ENCODE data around the gene KCTD20.

The KCTD20 gene

GRCh38 chr6:36499918-36500317 is 57.1 kb downstream of the KCTD20 start:
- DNase-seq: no peak

- DNase-seq: no peak
These were observed 58.9 kb downstream of the KCTD20 start for GRCh38 chr6:36501686-36502085.

- DNase-seq: no peak
These were observed 61.4 kb downstream of the KCTD20 start for GRCh38 chr6:36504181-36504580.

GRCh38 chr6:36504982-36505381 is 62.2 kb downstream of the KCTD20 start:
- DNase-seq: no peak

- no peak for DNase-seq
These were observed 63.1 kb downstream of the KCTD20 start for GRCh38 chr6:36505744-36506534.

GRCh38 chr6:36506611-36507010 is 63.8 kb downstream of the KCTD20 start:
- DNase-seq: no peak

GRCh38 chr6:36508532-36508931 is 65.7 kb downstream of the KCTD20 start:
- no peak for DNase-seq

GRCh38 chr6:36510365-36510764 is 67.6 kb downstream of the KCTD20 start:
- DNase-seq: no peak

GRCh38 chr6:36514554-36515456 is 72.0 kb downstream of the KCTD20 start:
- DNase-seq: no peak

- no peak for DNase-seq
These were observed 73.0 kb downstream of the KCTD20 start for GRCh38 chr6:36515844-36516243.

- DNase-seq: no peak
These were observed 73.8 kb downstream of the KCTD20 start for GRCh38 chr6:36516559-36516958.

- DNase-seq: no peak
These were observed 74.2 kb downstream of the KCTD20 start for GRCh38 chr6:36516988-36517387.

- DNase-seq: no peak
These were observed 74.6 kb downstream of the KCTD20 start for GRCh38 chr6:36517408-36517807.

GRCh38 chr6:36519352-36519751 is 76.6 kb downstream of the KCTD20 start:
- no peak for DNase-seq

GRCh38 chr6:36523451-36523850 is 80.7 kb downstream of the KCTD20 start:
- no peak for DNase-seq

- DNase-seq: no peak
These were observed 81.2 kb downstream of the KCTD20 start for GRCh38 chr6:36523936-36524499.

- DNase-seq: no peak
These were observed 82.1 kb downstream of the KCTD20 start for GRCh38 chr6:36524871-36525270.

GRCh38 chr6:36525346-36525745 is 82.5 kb downstream of the KCTD20 start:
- DNase-seq: no peak

GRCh38 chr6:36526066-36526465 is 83.3 kb downstream of the KCTD20 start:
- DNase-seq: no peak

GRCh38 chr6:36533321-36533720 is 90.5 kb downstream of the KCTD20 start:
- no peak for DNase-seq

GRCh38 chr6:36536873-36537547 is 94.2 kb downstream of the KCTD20 start:
- DNase-seq: no peak

- no peak for DNase-seq
These were observed 97.2 kb downstream of the KCTD20 start for GRCh38 chr6:36539814-36540568.
